D721Med (cell line): Measurements from ENCODE around the gene SSR2.

Source experiments
- DNase-seq: peaks from one replicate; pipeline ENCODE4 v3.0.0; 2011; ENCODE audit warnings: low spot score; ENCODE audit not compliant: insufficient read length
- FAIRE-seq: peaks from 2 replicates; lab custom pipeline; 2011; peaks lifted over from hg19 to GRCh38; lab: Jason Lieb, UNC
- CTCF ChIP-seq: IDR thresholded peaks from 2 replicates; pipeline ENCODE4 v1.5.1; 2012; ENCODE audit warnings: mild to moderate bottlenecking, control low read depth; ENCODE audit not compliant: insufficient read depth; ENCODE audit errors: missing control alignments

The SSR2 gene

GRCh38 chr1:155971910-155972809 is 48.6 kb downstream of the SSR2 start:
- DNase-seq (no peak), FAIRE-seq (no peak)
- TF ChIP-seq CTCF: no peak

GRCh38 chr1:155970531-155971167 is 50.1 kb downstream of the SSR2 start:
- FAIRE-seq (no peak), DNase-seq (no peak)
- no peak for TF ChIP-seq CTCF

GRCh38 chr1:155969377-155969791 is 51.4 kb downstream of the SSR2 start:
- FAIRE-seq (no peak), DNase-seq (no peak)
- no peak for TF ChIP-seq CTCF

GRCh38 chr1:155968670-155969069 is 52.1 kb downstream of the SSR2 start:
- DNase-seq (no peak), FAIRE-seq (no peak)
- TF ChIP-seq CTCF: no peak

- no peak for FAIRE-seq
- TF ChIP-seq CTCF: no peak
- DNase-seq: no peak
These were observed 52.7 kb downstream of the SSR2 start for GRCh38 chr1:155968051-155968400.

GRCh38 chr1:155967341-155968050 is 53.3 kb downstream of the SSR2 start:
- TF ChIP-seq CTCF: no peak
- DNase-seq (no peak), FAIRE-seq (no peak)
